DND-41 (cell line): ENCODE data around the gene TSHZ2.

ENCODE experiments used
- EZH2 ChIP-seq: IDR thresholded peaks from 3 replicates; pipeline ENCODE4 v1.6.1; 2012; ENCODE audit warnings: borderline replicate concordance, low read depth, mild to moderate bottlenecking, moderate library complexity, low read length, inconsistent platforms; ENCODE audit not compliant: severe bottlenecking
- TF ChIP-seq, protein P1 (sequence below): IDR thresholded peaks from 2 replicates; pipeline ENCODE4 v1.5.1; 2012; ENCODE audit warnings: borderline replicate concordance, low read length, moderate library complexity, mild to moderate bottlenecking; ENCODE audit not compliant: poor library complexity, severe bottlenecking; ENCODE audit errors: extremely low read depth

DNA sequence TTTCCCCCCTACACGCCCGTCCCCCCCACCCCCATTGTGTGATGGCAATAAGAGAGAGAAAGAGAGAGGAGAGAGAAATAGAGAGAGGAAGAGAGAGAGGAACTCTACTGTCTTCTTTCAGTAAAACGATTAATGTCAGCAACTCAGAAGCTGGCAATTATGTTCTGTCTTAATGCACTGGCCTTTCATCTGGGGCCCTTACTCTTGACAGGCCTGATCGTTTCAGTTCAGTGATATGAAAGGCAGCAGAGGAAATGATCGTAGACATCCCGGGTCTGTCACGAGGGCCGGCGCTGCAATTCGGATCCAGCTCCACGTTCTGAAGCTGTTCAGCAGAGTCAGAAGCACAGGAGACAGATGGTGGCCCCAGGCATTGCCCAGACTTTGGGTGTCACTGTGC lies 312.5 kb downstream of the TSHZ2 start:
- TF ChIP-seq, protein P1, sequence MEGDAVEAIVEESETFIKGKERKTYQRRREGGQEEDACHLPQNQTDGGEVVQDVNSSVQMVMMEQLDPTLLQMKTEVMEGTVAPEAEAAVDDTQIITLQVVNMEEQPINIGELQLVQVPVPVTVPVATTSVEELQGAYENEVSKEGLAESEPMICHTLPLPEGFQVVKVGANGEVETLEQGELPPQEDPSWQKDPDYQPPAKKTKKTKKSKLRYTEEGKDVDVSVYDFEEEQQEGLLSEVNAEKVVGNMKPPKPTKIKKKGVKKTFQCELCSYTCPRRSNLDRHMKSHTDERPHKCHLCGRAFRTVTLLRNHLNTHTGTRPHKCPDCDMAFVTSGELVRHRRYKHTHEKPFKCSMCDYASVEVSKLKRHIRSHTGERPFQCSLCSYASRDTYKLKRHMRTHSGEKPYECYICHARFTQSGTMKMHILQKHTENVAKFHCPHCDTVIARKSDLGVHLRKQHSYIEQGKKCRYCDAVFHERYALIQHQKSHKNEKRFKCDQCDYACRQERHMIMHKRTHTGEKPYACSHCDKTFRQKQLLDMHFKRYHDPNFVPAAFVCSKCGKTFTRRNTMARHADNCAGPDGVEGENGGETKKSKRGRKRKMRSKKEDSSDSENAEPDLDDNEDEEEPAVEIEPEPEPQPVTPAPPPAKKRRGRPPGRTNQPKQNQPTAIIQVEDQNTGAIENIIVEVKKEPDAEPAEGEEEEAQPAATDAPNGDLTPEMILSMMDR, result no peak
- TF ChIP-seq EZH2, result no peak
